ENCODE data around the gene FAM83G.

FAM83G gene

DNA sequence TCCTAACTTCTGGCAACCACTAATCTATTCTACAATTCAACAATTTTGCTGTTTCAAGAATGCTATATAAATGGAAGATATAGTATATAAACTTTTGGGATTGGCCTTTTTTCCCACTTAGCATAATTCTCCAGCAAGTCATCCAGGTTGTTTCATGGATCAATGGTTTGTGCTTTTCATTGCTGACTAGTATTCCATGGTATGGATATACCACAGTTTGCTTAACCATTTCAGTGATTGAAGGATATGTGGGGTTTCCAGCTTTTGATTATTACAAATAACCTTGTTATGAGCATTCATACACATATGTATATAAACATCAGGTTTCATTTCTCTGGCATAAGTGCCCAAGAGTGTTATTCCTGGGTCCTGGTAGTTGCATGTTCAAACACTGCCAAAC lies 2.1 kb upstream of the FAM83G start:
- no peak for DNase-seq (ENCODE audit: low read depth, low spot score)

DNA sequence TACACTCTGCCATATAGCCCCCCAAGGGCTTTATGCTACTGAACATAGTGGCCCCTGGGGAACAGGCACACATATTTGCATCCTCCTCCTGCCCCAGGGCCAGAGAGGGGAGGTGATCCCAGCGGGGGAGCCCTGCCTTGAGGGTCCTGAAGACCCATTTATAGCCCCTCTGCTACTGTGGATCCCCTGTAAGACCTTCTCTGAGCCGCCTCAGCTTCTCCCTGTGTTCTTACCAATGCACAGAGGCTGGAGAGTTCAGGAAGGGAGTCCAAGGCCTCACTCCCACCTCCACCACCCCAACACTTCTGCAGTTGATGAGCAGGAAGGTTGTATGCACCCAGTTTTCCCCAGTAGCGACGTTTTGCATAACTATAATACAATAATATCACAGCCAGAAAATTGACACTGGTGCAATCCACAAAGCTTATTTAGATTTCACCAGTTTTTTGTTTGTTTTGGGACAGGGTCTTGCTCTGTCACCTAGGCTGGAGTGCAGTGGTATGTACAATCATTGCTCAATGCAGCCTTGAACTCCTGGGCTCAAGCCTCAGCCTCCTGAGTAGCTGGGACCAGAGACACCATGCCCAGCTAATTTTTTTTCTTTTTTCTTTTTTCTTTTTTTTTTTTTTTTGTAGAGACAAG lies 1.3 kb upstream of the FAM83G start:
- DNase-seq (ENCODE audit: low read depth, low spot score) = no peak

- DNase-seq (ENCODE audit: low read depth, low spot score) = no peak
Observed at GRCh38 chr17:19005137-19005773, 691 bp upstream of the FAM83G start.

DNA sequence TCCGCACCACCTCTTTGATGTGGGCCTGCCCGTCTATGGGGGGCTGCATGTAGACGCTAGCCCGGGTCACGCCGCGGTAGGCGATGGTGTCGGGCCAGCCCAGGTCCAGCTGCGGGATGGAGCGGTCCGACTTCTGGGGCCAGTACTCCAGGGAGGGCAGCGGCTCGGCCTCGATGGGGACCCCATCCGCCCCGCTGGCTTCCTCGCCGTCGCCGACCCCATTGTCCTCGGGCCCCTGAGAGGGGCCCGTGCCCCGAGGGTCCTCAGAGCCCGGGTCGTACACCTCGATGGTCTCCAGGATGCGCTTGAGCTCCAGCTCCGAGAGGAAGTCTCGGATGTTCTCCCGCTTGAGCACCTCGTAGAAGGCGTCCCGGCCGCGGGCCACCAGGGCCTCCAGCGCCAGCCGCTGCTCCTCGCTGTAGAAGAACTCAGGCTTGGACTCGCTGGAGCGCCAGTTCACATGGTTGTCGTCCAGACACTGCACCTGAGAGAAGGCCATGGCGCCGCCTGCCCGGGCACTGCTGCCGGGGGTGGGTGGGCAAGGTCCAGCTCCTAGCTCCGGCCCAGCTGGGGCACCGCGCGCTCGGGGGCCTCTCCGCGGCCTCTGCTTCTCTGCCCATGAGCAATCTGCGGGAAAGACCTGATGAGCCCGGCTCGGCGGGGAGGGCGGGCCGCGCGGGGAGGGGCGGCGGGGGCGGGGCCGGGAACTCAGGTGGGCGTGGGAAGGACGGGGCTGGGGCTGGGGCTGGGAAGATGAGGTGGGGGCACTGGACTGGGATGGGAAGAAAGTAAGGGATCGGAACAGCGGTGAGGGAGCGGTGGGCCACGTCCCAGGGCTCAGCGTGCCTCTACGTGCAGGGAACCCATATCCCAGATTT lies 782 bp downstream of the FAM83G start:
- peak; percentile 72 for DNase-seq (ENCODE audit: low read depth, low spot score)

GRCh38 chr17:19002805-19003542 lies 1.6 kb downstream of the FAM83G start:
- DNase-seq (ENCODE audit: low read depth, low spot score) = peak; percentile 68

DNA sequence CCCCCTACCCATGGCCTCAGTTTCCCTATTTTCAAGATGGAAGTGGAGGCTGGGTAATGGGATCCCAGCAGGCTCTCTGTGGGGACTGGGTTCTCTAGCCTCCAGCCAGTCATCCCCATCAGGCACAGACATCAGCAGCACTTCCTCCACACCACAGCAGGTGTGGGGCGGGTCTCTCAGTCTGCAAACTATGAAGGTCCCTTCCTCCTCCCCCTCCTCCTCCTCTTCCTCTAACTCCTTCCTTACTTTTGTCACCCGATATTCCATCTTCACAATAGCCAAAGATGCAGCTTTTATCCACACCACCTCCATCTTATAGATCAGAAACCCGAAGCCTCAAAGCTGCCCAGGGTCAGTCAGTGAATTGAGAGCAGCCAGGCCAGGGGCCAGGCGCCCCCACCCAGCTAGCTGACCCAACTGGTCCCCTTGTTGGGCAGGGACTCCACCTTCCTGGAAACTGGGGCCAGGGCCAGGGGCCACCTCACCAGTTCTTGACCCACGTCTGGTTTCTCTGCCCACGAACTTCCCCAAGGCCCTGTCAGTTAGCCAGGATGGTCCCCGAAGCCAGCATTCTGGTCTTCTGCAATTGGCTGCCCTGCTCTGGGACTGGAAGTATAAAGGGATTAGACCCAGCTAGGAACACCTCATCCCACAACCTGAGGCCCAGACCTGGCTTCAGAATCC lies 2.5 kb downstream of the FAM83G start:
- DNase-seq (ENCODE audit: low read depth, low spot score) = peak; percentile 26

DNA sequence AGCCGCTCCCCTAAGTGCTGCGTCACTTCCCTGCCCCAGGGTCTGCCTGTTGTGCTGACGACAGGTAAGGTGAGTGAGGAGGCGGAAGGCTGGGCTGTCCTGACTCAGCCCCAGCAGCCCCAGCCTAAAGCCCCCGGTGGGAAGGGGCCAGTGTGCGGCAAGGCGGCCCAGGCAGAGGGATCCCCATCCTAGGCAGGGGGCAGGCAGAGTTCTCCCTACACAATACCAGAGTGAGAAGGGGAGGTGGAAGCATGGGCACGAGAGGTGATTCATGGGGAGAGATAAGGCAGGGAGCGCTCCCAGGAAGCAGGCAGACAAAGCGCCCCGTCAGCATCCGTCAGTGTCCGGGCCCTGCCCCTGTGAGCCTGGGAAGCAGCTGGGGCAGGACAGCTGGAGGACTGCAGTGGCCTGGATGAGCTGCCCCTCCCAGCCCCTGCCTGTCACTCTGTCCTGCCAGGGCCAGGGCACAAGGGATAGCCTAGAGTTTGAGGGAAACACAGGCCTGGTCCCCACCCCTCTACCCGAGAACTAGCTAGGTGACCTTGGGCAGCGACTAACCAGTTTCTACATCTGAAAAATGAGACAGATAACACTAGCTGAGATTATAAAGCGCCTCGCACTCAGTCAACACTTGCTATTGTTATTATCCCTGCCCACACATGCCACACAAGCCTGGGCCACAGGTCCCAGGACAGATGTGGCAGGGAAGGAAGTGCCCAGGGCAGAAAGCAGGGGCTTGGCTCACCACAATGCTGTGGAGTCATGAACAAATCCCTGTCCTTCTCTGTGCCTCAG lies 3.8 kb downstream of the FAM83G start:
- DNase-seq (ENCODE audit: low read depth, low spot score) = peak; percentile 56

- DNase-seq (ENCODE audit: low read depth, low spot score) = no peak
Observed at GRCh38 chr17:18999911-19000310, 4.7 kb downstream of the FAM83G start.

- no peak for DNase-seq (ENCODE audit: low read depth, low spot score)
Observed at GRCh38 chr17:18999394-18999793, 5.2 kb downstream of the FAM83G start.

DNA sequence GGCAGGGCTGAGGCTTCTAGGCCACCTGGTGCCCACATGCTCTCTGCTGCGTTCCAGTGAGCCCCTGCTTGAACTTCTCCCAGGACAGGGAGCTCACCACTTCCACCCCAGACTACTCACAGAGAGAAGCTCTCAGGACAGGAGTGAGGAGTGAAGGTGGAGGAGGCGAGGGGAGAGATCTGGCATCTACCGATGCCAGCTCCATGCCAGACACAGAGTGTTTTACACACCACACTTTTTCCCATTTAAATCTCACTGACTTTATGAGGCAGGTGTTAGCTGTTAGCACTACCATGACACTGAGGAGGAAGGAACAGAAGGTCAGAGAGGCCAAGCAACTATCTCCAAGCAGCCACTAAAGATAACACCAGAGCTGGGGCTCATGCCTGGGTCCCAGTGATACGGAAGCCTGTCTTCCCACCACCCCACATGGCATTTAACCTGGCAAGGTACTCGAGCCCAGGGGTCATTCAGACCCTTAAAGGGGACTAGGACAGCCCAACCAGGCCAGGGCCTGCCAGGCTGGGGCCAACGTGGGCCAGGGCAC lies 6.8 kb downstream of the FAM83G start:
- no peak for DNase-seq (ENCODE audit: low read depth, low spot score)

DNA sequence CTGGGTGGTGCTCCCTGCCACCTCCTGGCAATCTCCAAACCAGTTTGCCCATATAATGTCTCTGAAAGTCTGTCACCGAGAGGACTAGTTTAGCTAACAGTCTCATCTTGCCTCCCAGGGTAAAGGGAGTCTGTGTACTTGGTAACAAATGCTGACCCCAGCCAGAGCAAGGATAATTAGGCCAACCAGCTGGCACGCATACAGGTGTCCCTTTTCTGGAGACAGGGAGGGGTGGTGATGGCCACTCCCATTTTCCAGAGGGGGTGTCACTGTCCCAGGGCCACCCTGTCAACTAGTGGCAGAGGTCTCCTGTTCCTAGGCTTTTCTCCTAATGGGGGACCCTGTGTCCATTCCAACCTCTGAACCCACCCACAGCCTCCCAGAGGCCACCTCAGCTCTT lies 8.1 kb downstream of the FAM83G start:
- no peak for DNase-seq (ENCODE audit: low read depth, low spot score)

DNA sequence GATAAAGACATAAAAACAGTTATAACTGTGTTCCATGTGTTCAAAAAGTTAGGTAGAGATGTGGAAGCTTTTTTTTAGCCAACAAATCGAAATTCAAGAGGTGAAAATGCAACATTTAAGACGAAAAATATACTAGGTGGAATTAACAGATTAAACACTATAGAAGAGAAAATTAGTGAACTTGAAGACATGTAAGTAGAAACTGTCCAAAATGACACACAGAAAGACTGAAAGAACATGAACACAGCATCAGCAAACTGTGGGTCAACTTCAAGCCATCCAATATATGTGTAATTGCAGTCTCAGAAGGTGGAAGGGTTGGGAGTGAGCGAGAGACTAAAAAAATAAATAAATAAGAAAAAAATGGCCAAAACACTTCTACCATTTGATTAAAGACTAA lies 9.3 kb downstream of the FAM83G start:
- DNase-seq (ENCODE audit: low read depth, low spot score) = no peak

DNA sequence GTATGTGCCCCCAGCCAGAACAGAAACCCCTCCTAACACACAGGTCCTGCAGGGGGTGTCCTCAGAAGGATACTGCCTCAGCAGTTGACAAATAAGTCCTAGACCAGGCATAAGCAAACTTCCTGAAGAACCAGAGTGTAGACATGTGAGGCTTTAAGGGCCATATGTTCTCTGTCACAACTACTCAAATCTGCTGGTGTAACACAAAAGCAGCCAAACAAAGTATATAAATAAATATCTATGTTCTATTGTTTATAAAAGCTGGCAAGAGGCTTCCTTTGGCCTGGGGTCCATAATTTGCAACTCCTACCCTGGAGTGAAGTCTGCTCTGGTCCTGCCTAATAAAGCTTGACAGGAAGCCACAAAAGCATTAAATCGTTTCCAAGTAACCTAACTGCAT lies 9.9 kb downstream of the FAM83G start:
- no peak for DNase-seq (ENCODE audit: low read depth, low spot score)

GRCh38 chr17:18993905-18994526 lies 10.5 kb downstream of the FAM83G start:
- DNase-seq (ENCODE audit: low read depth, low spot score) = no peak

- DNase-seq (ENCODE audit: low read depth, low spot score) = no peak
Observed at GRCh38 chr17:18992454-18993130, 12.0 kb downstream of the FAM83G start.

GRCh38 chr17:18991531-18992315 lies 12.8 kb downstream of the FAM83G start:
- no peak for DNase-seq (ENCODE audit: low read depth, low spot score)

GRCh38 chr17:18990331-18990730 lies 14.2 kb downstream of the FAM83G start:
- no peak for DNase-seq (ENCODE audit: low read depth, low spot score)

- no peak for DNase-seq (ENCODE audit: low read depth, low spot score)
Observed at GRCh38 chr17:18988546-18989173, 15.9 kb downstream of the FAM83G start.
